Osteocyte (in vitro differentiated cells): Measurements from ENCODE around the gene CEP70. TPM values are rescaled to one million over a fixed set of nuclear protein-coding genes. Genes with fewer than 3 reads are reported as not detected.
"Not testable (repeated sequence)": the region's sequence is repeated elsewhere in the genome, so short reads cannot be mapped to it uniquely, and the experiment has no call there.

ENCODE experiments used
- DNase-seq: peaks from one replicate; pipeline ENCODE4 v3.0.0; 2021; ENCODE audit warnings: mixed read lengths; ENCODE audit not compliant: unreplicated experiment; ENCODE audit errors: extremely low spot score
- H3K27ac Mint-ChIP-seq: one replicate; pipeline ENCODE4 v1.8.0; 2021; ENCODE audit warnings: mild to moderate bottlenecking, mixed read lengths; ENCODE audit not compliant: unreplicated experiment
- H3K27me3 Mint-ChIP-seq: one replicate; pipeline ENCODE4 v1.8.0; 2021; ENCODE audit warnings: mixed read lengths; ENCODE audit not compliant: unreplicated experiment
- H3K36me3 Mint-ChIP-seq: one replicate; pipeline ENCODE4 v1.8.0; 2021; ENCODE audit warnings: mixed read lengths; ENCODE audit not compliant: unreplicated experiment
- H3K4me1 Mint-ChIP-seq: one replicate; pipeline ENCODE4 v1.8.0; 2021; ENCODE audit warnings: mixed read lengths; ENCODE audit not compliant: unreplicated experiment
- H3K4me3 Mint-ChIP-seq: one replicate; pipeline ENCODE4 v1.8.0; 2021; ENCODE audit warnings: mild to moderate bottlenecking, moderate library complexity, mixed read lengths; ENCODE audit not compliant: unreplicated experiment
- H3K9me3 Mint-ChIP-seq: one replicate; pipeline ENCODE4 v1.8.0; 2021; ENCODE audit warnings: mixed read lengths; ENCODE audit not compliant: unreplicated experiment
- total RNA-seq: library from RNA; stranded (reverse); gene quantifications from 2 replicates; pipeline ENCODE4 v1.2.1, GENCODE V29; 2021
- TF ChIP-seq, protein P1 (sequence below): fragments of 200-600 bp; sonication (generic); IDR thresholded peaks from 2 replicates; pipeline ENCODE4 v1.5.0; 2021; ENCODE audit warnings: antibody characterized with exemption, mild to moderate bottlenecking, moderate library complexity

CEP70 gene
- total RNA-seq, 1 donor from 2014 or later: 16.0 TPM

- no peaks in the 10 kb centered on the region for H3K36me3 Mint-ChIP-seq
- no peaks in the 10 kb centered on the region for H3K9me3 Mint-ChIP-seq
- peaks cover 2% of the 10 kb centered on the region for H3K4me1 Mint-ChIP-seq
- no peak for DNase-seq
- no peak overlapping the region for H3K27ac Mint-ChIP-seq
- peaks cover 3% of the 10 kb centered on the region for H3K27me3 Mint-ChIP-seq
- H3K4me3 Mint-ChIP-seq: no peak overlapping the region
- TF ChIP-seq, protein P1, sequence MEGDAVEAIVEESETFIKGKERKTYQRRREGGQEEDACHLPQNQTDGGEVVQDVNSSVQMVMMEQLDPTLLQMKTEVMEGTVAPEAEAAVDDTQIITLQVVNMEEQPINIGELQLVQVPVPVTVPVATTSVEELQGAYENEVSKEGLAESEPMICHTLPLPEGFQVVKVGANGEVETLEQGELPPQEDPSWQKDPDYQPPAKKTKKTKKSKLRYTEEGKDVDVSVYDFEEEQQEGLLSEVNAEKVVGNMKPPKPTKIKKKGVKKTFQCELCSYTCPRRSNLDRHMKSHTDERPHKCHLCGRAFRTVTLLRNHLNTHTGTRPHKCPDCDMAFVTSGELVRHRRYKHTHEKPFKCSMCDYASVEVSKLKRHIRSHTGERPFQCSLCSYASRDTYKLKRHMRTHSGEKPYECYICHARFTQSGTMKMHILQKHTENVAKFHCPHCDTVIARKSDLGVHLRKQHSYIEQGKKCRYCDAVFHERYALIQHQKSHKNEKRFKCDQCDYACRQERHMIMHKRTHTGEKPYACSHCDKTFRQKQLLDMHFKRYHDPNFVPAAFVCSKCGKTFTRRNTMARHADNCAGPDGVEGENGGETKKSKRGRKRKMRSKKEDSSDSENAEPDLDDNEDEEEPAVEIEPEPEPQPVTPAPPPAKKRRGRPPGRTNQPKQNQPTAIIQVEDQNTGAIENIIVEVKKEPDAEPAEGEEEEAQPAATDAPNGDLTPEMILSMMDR: no peak
Observed at GRCh38 chr3:138598534-138598933, 4.5 kb upstream of the CEP70 start.

DNA sequence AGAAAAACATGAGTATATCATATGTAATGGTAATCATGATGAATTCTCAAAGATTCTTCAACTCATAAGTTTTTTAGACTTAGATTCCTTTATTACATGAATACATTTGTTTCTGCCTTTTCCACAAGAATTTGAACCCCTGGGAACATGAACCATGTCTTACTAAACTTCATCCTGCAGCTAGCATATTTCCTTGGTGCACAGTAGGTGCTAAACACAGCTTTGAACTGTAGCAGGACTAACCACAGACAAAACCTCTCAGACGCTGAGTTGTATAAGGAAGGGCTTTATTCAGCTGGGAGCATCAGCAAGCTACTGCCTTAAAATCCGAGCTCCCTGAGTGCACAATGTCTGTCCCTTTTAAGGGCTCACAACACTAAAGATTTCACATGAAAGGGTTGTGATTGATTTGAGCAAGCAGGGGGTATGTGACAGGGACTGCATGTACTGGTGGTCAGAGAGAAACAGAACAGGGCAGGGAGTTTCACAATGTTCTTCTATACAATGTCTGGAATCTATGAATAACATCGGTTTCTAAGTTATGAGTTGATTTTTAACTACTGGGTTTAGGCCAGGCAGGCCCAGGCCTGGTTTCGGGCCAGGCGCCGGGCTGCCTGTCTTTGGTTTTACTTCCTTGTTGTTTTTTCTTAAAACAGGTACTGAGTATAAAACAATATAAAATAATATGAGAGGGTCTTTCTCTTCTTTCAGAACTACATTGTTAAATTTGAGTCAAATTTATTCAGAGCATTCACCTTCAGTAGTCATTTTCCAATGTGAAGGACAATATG, 3.3 kb upstream of the CEP70 start:
- H3K27me3 Mint-ChIP-seq, H3K36me3 Mint-ChIP-seq, H3K9me3 Mint-ChIP-seq, DNase-seq, H3K4me3 Mint-ChIP-seq, H3K27ac Mint-ChIP-seq, H3K4me1 Mint-ChIP-seq: not testable (repeated sequence)

- no peak for DNase-seq
- H3K4me1 Mint-ChIP-seq: peaks cover 5% of the 10 kb centered on the region
- no peaks in the 10 kb centered on the region for H3K36me3 Mint-ChIP-seq
- TF ChIP-seq, protein P1: no peak
- H3K27ac Mint-ChIP-seq: peak overlapping the region; percentile 95
- peak overlapping the region; percentile 94 for H3K4me3 Mint-ChIP-seq
- no peaks in the 10 kb centered on the region for H3K9me3 Mint-ChIP-seq
- H3K27me3 Mint-ChIP-seq: no peaks in the 10 kb centered on the region
Observed at GRCh38 chr3:138594935-138595610, 1.0 kb upstream of the CEP70 start.

GRCh38 chr3:138593488-138594149, 441 bp downstream of the CEP70 start:
- peak overlapping the region; percentile 94 for H3K4me3 Mint-ChIP-seq
- no peak for DNase-seq
- peak overlapping the region; percentile 95 for H3K27ac Mint-ChIP-seq
- no peaks in the 10 kb centered on the region for H3K9me3 Mint-ChIP-seq
- peaks cover 5% of the 10 kb centered on the region for H3K4me1 Mint-ChIP-seq
- TF ChIP-seq, protein P1: no peak
- H3K27me3 Mint-ChIP-seq: no peaks in the 10 kb centered on the region
- no peaks in the 10 kb centered on the region for H3K36me3 Mint-ChIP-seq

DNA sequence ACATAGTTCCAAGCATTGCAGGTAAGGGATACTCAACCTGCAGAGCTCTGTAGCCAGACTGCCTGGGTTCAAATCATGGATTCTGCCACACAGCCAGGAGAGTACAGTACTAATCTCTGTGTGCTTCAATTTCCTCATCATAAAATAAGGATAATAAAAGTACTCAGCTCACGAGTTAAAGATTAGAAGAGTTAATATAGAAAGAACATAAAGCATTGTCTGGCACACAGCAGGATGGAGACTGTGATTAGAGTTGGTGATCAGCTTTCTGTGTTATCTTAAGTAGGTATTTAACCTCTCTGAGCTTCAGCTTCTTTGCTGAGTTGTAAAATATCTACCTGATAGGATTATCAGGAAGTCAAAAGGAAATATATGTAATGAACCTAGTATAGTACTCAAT, 2.7 kb downstream of the CEP70 start:
- H3K27me3 Mint-ChIP-seq: no peaks in the 10 kb centered on the region
- peaks cover 10% of the 10 kb centered on the region for H3K36me3 Mint-ChIP-seq
- TF ChIP-seq, protein P1: no peak
- no peak overlapping the region for H3K27ac Mint-ChIP-seq
- no peak overlapping the region for H3K4me3 Mint-ChIP-seq
- no peak for DNase-seq
- no peaks in the 10 kb centered on the region for H3K9me3 Mint-ChIP-seq
- H3K4me1 Mint-ChIP-seq: peaks cover 5% of the 10 kb centered on the region
